ENCODE results near the gene APOL2. TPM values are rescaled to one million over a fixed set of nuclear protein-coding genes. Genes with fewer than 3 reads are reported as not detected.
A peak's percentile ranks its signal among the peaks of the same experiment; 100 is the strongest.

The APOL2 gene
- polyA plus RNA-seq, 1 donor from 2014 or later, result not detected

- H3K9me2 ChIP-seq (ENCODE audit: insufficient read depth, low read length), result no peaks in the 10 kb centered on the region
- H3K27me3 ChIP-seq (ENCODE audit: insufficient read depth, low read depth, low read length), result no peaks in the 10 kb centered on the region
- H3K79me2 ChIP-seq (replicated peaks; ENCODE audit: insufficient read depth, low read length), result no peaks in the 10 kb centered on the region
- H2AFZ ChIP-seq (ENCODE audit: low read depth, low read length), result no peak overlapping the region
- H3K4me2 ChIP-seq (ENCODE audit: low read length), result no peak overlapping the region
- H3K9ac ChIP-seq (ENCODE audit: low read length), result no peak overlapping the region
- H3K9me3 ChIP-seq (ENCODE audit: low read length), result no peaks in the 10 kb centered on the region
- H3K27ac ChIP-seq (ENCODE audit: low read length), result no peak overlapping the region
- no peak for TF ChIP-seq SMC3 (conservative IDR thresholded peaks at IDR 0.05; ENCODE audit: poor library complexity)
- no peak for TF ChIP-seq EZH2 (IDR thresholded peaks at IDR 0.05; ENCODE audit: borderline replicate concordance, insufficient read depth, low read length, poor library complexity, severe bottlenecking)
- TF ChIP-seq TAF1 (IDR thresholded peaks at IDR 0.05; ENCODE audit: low read depth), result no peak
- TF ChIP-seq EP300 (conservative IDR thresholded peaks at IDR 0.05; ENCODE audit: poor library complexity, severe bottlenecking), result no peak
- TF ChIP-seq POLR2AphosphoS5 (IDR thresholded peaks at IDR 0.05), result no peak
- no peak for TF ChIP-seq MXI1 (conservative IDR thresholded peaks at IDR 0.05; ENCODE audit: poor library complexity, severe bottlenecking)
- TF ChIP-seq, protein P1, sequence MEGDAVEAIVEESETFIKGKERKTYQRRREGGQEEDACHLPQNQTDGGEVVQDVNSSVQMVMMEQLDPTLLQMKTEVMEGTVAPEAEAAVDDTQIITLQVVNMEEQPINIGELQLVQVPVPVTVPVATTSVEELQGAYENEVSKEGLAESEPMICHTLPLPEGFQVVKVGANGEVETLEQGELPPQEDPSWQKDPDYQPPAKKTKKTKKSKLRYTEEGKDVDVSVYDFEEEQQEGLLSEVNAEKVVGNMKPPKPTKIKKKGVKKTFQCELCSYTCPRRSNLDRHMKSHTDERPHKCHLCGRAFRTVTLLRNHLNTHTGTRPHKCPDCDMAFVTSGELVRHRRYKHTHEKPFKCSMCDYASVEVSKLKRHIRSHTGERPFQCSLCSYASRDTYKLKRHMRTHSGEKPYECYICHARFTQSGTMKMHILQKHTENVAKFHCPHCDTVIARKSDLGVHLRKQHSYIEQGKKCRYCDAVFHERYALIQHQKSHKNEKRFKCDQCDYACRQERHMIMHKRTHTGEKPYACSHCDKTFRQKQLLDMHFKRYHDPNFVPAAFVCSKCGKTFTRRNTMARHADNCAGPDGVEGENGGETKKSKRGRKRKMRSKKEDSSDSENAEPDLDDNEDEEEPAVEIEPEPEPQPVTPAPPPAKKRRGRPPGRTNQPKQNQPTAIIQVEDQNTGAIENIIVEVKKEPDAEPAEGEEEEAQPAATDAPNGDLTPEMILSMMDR (IDR thresholded peaks at IDR 0.05; ENCODE audit: poor library complexity, severe bottlenecking), result no peak
- no peak for TF ChIP-seq RAD21 (conservative IDR thresholded peaks at IDR 0.05)
- TF ChIP-seq, protein P2, sequence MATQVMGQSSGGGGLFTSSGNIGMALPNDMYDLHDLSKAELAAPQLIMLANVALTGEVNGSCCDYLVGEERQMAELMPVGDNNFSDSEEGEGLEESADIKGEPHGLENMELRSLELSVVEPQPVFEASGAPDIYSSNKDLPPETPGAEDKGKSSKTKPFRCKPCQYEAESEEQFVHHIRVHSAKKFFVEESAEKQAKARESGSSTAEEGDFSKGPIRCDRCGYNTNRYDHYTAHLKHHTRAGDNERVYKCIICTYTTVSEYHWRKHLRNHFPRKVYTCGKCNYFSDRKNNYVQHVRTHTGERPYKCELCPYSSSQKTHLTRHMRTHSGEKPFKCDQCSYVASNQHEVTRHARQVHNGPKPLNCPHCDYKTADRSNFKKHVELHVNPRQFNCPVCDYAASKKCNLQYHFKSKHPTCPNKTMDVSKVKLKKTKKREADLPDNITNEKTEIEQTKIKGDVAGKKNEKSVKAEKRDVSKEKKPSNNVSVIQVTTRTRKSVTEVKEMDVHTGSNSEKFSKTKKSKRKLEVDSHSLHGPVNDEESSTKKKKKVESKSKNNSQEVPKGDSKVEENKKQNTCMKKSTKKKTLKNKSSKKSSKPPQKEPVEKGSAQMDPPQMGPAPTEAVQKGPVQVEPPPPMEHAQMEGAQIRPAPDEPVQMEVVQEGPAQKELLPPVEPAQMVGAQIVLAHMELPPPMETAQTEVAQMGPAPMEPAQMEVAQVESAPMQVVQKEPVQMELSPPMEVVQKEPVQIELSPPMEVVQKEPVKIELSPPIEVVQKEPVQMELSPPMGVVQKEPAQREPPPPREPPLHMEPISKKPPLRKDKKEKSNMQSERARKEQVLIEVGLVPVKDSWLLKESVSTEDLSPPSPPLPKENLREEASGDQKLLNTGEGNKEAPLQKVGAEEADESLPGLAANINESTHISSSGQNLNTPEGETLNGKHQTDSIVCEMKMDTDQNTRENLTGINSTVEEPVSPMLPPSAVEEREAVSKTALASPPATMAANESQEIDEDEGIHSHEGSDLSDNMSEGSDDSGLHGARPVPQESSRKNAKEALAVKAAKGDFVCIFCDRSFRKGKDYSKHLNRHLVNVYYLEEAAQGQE (IDR thresholded peaks at IDR 0.05; ENCODE audit: borderline replicate concordance), result no peak
- H3F3A ChIP-seq (ENCODE audit: insufficient read depth, low read length, poor library complexity, severe bottlenecking), result no peaks in the 10 kb centered on the region
- H4K20me1 ChIP-seq (ENCODE audit: insufficient read depth), result no peaks in the 10 kb centered on the region
- no peaks in the 10 kb centered on the region for H3K36me3 ChIP-seq (ENCODE audit: insufficient read depth, low read length)
- no peak overlapping the region for H3K4me3 ChIP-seq (ENCODE audit: low read length)
Observed at GRCh38 chr22:36196254-36197064, 42.9 kb downstream of the APOL2 start.

- no peak overlapping the region for H3K4me3 ChIP-seq (ENCODE audit: low read length)
- no peak overlapping the region for H3K27ac ChIP-seq (ENCODE audit: low read length)
- H3K9me2 ChIP-seq (ENCODE audit: insufficient read depth, low read length), result no peaks in the 10 kb centered on the region
- H3K79me2 ChIP-seq (replicated peaks; ENCODE audit: insufficient read depth, low read length), result no peaks in the 10 kb centered on the region
- no peak for TF ChIP-seq EZH2 (IDR thresholded peaks at IDR 0.05; ENCODE audit: borderline replicate concordance, insufficient read depth, low read length, poor library complexity, severe bottlenecking)
- TF ChIP-seq, protein P2 (IDR thresholded peaks at IDR 0.05; ENCODE audit: borderline replicate concordance), result no peak
- TF ChIP-seq MXI1 (conservative IDR thresholded peaks at IDR 0.05; ENCODE audit: poor library complexity, severe bottlenecking), result no peak
- TF ChIP-seq, protein P1 (IDR thresholded peaks at IDR 0.05; ENCODE audit: poor library complexity, severe bottlenecking), result peak; percentile 41
- no peak for TF ChIP-seq EP300 (conservative IDR thresholded peaks at IDR 0.05; ENCODE audit: poor library complexity, severe bottlenecking)
- TF ChIP-seq TAF1 (IDR thresholded peaks at IDR 0.05; ENCODE audit: low read depth), result no peak
- peak; percentile 35 for TF ChIP-seq RAD21 (conservative IDR thresholded peaks at IDR 0.05)
- TF ChIP-seq SMC3 (conservative IDR thresholded peaks at IDR 0.05; ENCODE audit: poor library complexity), result no peak
- TF ChIP-seq POLR2AphosphoS5 (IDR thresholded peaks at IDR 0.05), result no peak
- no peak overlapping the region for H3K9ac ChIP-seq (ENCODE audit: low read length)
- no peaks in the 10 kb centered on the region for H3K9me3 ChIP-seq (ENCODE audit: low read length)
- no peaks in the 10 kb centered on the region for H3K27me3 ChIP-seq (ENCODE audit: insufficient read depth, low read depth, low read length)
- H4K20me1 ChIP-seq (ENCODE audit: insufficient read depth), result no peaks in the 10 kb centered on the region
- H3K4me2 ChIP-seq (ENCODE audit: low read length), result no peak overlapping the region
- no peaks in the 10 kb centered on the region for H3K36me3 ChIP-seq (ENCODE audit: insufficient read depth, low read length)
- H2AFZ ChIP-seq (ENCODE audit: low read depth, low read length), result no peak overlapping the region
- no peaks in the 10 kb centered on the region for H3F3A ChIP-seq (ENCODE audit: insufficient read depth, low read length, poor library complexity, severe bottlenecking)
Observed at GRCh38 chr22:36194971-36195370, 44.4 kb downstream of the APOL2 start.
